CD4-positive, alpha-beta T cell (primary cell): ENCODE measurements around the gene FBXL17. TPM values are rescaled to one million over a fixed set of nuclear protein-coding genes. Genes with fewer than 3 reads are reported as not detected.

Experiments used
- ATAC-seq: fragments of 200-7000 bp; cut with Tn5 transposase; one replicate; pipeline ENCODE4 v1.10.0; 2022; ENCODE audit warnings: mild to moderate bottlenecking; ENCODE audit not compliant: poor library complexity
- CTCF ChIA-PET: fragments of 350-600 bp; sonication (Branson Sonifier 250); formaldehyde crosslinking; loops from one replicate; lab custom pipeline; 2021; ENCODE audit warnings: antibody characterized with exemption, inconsistent platforms; lab: Charles Lee
- POLR2A ChIA-PET: fragments of 350-600 bp; sonication (Branson Sonifier 250); formaldehyde crosslinking; loops from one replicate; lab custom pipeline; 2021; ENCODE audit warnings: antibody characterized with exemption, inconsistent platforms; lab: Charles Lee
- DNase-seq, 14 experiments: peaks; one replicate each; pipeline ENCODE4 v3.0.0-alpha.2; 2013 to 2020; ENCODE audit warnings: mixed read lengths in 2 of 14
- H3K27ac ChIP-seq, 2 donors: one replicate each; pipeline versions ENCODE4 v1.5.1 to v1.7.0; 2013; ENCODE audit warnings: low read length in 2 of 2, low read depth in 1 of 2, mild to moderate bottlenecking in 1 of 2
- H3K27me3 ChIP-seq, 2 experiments: 1 replicate in 1 of 2; 2 replicates in 1 of 2; pipeline versions ENCODE4 v1.6.1 to v1.7.0; 2013; ENCODE audit warnings: low read length in 2 of 2, control low read depth in 1 of 2, mild to moderate bottlenecking in 1 of 2, moderate library complexity in 1 of 2; ENCODE audit not compliant: insufficient read depth in 2 of 2, control insufficient read depth in 1 of 2
- H3K36me3 ChIP-seq: one replicate; pipeline ENCODE4 v1.6.1; 2013; ENCODE audit warnings: low read length, control low read depth; ENCODE audit not compliant: insufficient read depth
- H3K4me1 ChIP-seq: one replicate; pipeline ENCODE4 v1.6.1; 2013; ENCODE audit warnings: low read length, control low read depth; ENCODE audit not compliant: insufficient read depth
- H3K4me3 ChIP-seq: one replicate; pipeline ENCODE4 v1.5.1; 2013; ENCODE audit warnings: mild to moderate bottlenecking, low read length, moderate library complexity
- H3K9me3 ChIP-seq, 2 experiments: 1 replicate in 1 of 2; 2 replicates in 1 of 2; pipeline versions ENCODE4 v1.6.1 to v1.7.0; 2013; ENCODE audit warnings: low read length in 2 of 2, mild to moderate bottlenecking in 2 of 2, control low read depth in 1 of 2, moderate library complexity in 1 of 2; ENCODE audit not compliant: control insufficient read depth in 1 of 2, insufficient read depth in 1 of 2
- H3K27ac Mint-ChIP-seq: one replicate; pipeline ENCODE4 v1.8.0; 2020; ENCODE audit warnings: mixed read lengths
- H3K27me3 Mint-ChIP-seq: one replicate; pipeline ENCODE4 v1.8.0; 2021; ENCODE audit warnings: mixed read lengths
- H3K36me3 Mint-ChIP-seq: one replicate; pipeline ENCODE4 v1.8.0; 2021; ENCODE audit warnings: low read depth, mixed read lengths
- H3K4me1 Mint-ChIP-seq: one replicate; pipeline ENCODE4 v1.8.0; 2021; ENCODE audit warnings: low read depth, mixed read lengths
- H3K4me3 Mint-ChIP-seq: one replicate; pipeline ENCODE4 v1.8.0; 2020; ENCODE audit warnings: mild to moderate bottlenecking, mixed read lengths
- H3K9me3 Mint-ChIP-seq: one replicate; pipeline ENCODE4 v1.8.0; 2020; ENCODE audit warnings: mixed read lengths
- intact Hi-C, 2 experiments: fragments of 100-400 bp; cut with DNase I in 1 of 2; cut with micrococcal nuclease in 1 of 2; formaldehyde crosslinking; loops; one replicate each; pipeline versions ENCODE4 v1.15.1 to v1.9.0; 2023 to 2025; cut with DNase I, micrococcal nuclease
- total RNA-seq, 174 experiments: library from RNA in 2 of 174; stranded (reverse) in 2 of 174; gene quantifications; one replicate each; pipeline ENCODE4 v1.2.3 and lab custom pipeline; 2021 to 2026
- TF ChIP-seq, protein P1 (sequence below): fragments of 200-600 bp; IDR thresholded peaks from one replicate; pipeline ENCODE4 v1.8.0; 2022; ENCODE audit warnings: antibody characterized with exemption, mild to moderate bottlenecking

Gene FBXL17
- total RNA-seq, 2 experiments from 2014 or later = 17.9 to 21.1 TPM

DNA sequence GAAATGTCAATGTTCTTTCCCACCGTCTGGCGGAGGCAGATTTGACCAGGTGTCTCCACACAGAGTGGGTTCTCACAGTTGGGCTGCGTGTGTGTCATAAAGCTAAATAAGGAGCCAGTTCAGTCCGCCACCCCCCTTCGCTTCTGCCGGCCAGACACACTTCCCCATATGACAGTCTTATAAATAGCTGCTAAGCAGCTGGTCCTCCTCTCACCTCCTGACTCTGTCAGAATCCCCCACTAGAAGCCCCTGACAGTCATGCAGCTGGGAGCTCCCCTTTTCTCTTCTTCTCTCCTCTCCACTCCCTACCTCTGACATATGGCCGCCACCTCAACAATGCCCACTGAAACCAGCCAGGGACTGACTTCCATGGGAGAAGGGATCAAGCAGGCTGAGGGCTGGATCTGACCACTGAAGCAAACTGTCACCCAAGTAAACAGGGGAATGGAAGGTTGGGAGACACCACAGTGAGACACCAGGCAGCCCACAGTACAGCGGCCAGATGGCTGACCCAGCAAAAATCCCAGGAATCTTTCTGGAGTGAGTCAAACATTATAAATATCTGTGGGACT lies 569.2 kb downstream of the FBXL17 start:
- Histone ChIP-seq H3K4me3 (no peak overlapping the region), H3K27ac (no peak overlapping the region), H3K4me1 (no peaks in the 10 kb centered on the region), H3K27me3 (no peaks in the 10 kb centered on the region), H3K36me3 (no peaks in the 10 kb centered on the region), H3K9me3 (peaks cover 0 to 3% of the 10 kb centered on the region in 2 experiments)
- Mint-ChIP-seq H3K4me3 (no peak overlapping the region), H3K27me3 (no peaks in the 10 kb centered on the region), H3K9me3 (no peaks in the 10 kb centered on the region), H3K36me3 (no peaks in the 10 kb centered on the region), H3K4me1 (no peaks in the 10 kb centered on the region), H3K27ac (no peak overlapping the region)
- CTCF ChIA-PET = no interaction called here
- POLR2A ChIA-PET = no interaction called here
- intact Hi-C loops = no loop called here
- no peak for ATAC-seq
- TF ChIP-seq, protein P1, sequence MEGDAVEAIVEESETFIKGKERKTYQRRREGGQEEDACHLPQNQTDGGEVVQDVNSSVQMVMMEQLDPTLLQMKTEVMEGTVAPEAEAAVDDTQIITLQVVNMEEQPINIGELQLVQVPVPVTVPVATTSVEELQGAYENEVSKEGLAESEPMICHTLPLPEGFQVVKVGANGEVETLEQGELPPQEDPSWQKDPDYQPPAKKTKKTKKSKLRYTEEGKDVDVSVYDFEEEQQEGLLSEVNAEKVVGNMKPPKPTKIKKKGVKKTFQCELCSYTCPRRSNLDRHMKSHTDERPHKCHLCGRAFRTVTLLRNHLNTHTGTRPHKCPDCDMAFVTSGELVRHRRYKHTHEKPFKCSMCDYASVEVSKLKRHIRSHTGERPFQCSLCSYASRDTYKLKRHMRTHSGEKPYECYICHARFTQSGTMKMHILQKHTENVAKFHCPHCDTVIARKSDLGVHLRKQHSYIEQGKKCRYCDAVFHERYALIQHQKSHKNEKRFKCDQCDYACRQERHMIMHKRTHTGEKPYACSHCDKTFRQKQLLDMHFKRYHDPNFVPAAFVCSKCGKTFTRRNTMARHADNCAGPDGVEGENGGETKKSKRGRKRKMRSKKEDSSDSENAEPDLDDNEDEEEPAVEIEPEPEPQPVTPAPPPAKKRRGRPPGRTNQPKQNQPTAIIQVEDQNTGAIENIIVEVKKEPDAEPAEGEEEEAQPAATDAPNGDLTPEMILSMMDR = no peak
- DNase-seq = no peak

DNA sequence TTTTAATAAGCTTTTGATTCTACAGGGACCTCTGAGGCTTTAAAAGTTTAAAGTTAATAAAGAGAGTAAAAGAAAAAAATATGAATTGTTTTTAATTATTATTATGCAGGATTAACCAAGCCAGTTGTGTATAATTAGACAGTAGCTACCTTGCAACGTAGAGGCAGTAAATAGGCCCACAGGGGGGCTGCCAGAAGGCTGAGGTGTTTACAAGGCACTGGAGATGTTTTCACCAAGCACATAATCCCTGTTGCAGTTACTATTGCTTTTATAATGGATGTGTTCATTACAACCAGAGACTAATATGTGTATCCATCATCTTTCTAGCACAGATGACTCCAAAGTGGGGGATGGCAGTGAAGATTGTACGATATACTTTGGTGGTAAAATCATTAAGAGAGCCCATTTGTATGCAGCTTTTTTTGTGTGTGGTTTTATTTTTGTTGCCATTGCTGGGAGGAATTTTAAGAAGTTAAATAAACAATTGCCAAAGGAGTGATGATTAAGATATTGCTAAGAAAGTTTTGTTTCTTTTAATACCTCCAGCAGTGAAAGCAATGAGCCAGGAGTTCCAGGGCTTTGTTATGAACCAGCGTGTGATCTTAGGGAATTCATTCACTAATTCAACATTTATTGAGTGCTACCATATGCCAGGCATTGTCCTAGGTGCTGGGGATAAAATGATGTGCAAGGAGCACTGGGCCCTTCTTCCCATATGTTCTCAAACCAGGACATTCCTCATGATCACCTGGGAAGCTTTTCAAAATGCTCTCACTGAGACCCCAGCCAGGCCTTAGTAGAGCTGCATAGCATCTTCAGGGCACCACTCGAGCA lies 572.5 kb downstream of the FBXL17 start:
- TF ChIP-seq, protein P1 = no peak
- Mint-ChIP-seq H3K36me3 (no peaks in the 10 kb centered on the region), H3K27me3 (no peaks in the 10 kb centered on the region), H3K27ac (no peak overlapping the region), H3K4me3 (no peak overlapping the region), H3K4me1 (no peaks in the 10 kb centered on the region), H3K9me3 (no peaks in the 10 kb centered on the region)
- Histone ChIP-seq H3K27ac (no peak overlapping the region), H3K27me3 (no peaks in the 10 kb centered on the region), H3K9me3 (no peaks in the 10 kb centered on the region), H3K36me3 (no peaks in the 10 kb centered on the region), H3K4me1 (no peaks in the 10 kb centered on the region), H3K4me3 (no peak overlapping the region)
- DNase-seq = no peak
- CTCF ChIA-PET = no interaction called here
- intact Hi-C loops = no loop called here
- POLR2A ChIA-PET = no interaction called here
- no peak for ATAC-seq
